T-helper 9 cell (primary cell): ENCODE data around the gene YPEL2.

Experiments used
- DNase-seq: peaks from one replicate; pipeline ENCODE4 v3.0.0-alpha.2; 2020

YPEL2 gene

DNA sequence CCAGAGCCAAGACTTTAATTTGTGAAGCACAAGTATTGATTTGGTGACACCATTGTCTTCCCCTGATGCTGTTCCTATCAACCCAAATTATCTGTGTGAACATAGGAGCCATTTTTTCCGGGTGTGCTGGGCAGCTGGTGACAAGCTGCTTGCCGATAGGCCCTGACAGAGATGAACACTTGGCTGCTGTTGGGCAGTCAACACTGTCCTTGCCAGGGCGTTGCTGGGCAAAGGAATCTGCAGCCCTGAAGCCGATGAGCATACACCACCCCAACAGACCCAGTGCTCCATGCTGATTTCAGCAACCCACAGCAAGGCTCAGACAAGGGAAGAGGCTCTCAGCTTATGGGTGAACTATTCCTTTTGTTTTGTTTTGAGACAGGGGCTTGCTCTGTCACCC lies 105.4 kb downstream of the YPEL2 start:
- no peak for DNase-seq

DNA sequence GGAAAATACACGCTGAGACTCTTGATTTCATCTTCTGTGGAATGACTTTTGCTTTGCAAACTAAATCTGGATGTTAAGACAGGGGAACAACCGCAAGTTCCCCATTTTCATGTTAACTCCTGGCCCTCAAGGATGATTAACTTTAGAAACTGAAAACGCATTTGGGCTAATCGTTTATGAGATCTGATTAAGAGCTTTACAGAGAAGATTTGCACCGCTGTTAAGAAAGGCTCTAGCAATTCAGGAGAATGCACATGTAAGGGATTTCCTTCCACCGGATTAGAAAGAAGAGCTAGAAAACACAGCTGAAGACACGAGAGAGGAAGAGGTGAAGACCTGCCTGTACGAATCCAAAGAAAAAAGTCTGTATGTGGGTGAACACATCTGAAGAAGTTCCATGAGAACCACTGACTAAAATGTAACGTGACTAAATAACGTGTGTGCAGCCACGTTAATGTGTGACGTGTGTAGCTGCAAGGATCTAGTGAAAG lies 106.4 kb downstream of the YPEL2 start:
- DNase-seq: no peak

DNA sequence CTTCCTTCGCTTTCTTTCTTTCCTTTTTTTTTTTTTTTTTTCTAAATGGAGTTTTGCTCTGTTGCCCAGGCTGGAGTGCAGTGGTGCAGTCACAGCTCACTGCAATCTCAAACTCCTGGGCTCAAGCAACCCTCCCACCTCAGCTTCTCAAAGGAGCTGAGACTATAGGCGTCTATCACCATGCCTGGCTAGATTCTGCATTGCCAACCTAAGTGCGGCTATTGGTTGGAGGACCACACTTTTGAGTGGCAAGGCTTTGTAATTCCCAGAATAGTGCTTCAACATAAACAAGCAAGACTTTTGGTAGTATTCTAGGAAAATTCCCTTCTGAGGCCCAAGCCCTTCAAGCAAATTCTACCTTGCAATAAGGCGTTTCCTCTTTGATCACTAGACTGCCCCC lies 107.8 kb downstream of the YPEL2 start:
- no peak for DNase-seq

DNA sequence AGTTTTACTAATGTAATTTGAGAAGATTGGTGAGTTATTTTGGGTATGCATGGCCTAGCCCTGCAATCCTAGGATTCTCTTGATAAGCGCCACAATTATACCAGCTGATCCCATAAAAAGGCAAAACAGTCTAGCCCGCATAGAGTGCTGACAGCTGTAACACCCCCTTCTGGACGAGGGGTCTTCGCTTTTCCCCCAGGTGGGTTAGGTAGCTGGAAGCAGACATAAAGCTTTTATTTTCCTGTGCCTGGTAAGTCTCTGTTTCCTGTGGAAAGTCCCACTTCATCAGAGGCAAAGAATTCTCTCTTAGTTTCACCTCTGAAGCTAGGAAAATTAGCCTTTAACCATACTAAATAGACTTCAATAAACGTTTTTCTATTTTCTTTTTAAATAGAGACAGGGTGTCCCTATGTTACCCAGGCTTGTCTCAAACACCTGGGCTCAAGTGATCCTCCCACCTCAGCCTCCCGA lies 108.3 kb downstream of the YPEL2 start:
- DNase-seq: no peak

DNA sequence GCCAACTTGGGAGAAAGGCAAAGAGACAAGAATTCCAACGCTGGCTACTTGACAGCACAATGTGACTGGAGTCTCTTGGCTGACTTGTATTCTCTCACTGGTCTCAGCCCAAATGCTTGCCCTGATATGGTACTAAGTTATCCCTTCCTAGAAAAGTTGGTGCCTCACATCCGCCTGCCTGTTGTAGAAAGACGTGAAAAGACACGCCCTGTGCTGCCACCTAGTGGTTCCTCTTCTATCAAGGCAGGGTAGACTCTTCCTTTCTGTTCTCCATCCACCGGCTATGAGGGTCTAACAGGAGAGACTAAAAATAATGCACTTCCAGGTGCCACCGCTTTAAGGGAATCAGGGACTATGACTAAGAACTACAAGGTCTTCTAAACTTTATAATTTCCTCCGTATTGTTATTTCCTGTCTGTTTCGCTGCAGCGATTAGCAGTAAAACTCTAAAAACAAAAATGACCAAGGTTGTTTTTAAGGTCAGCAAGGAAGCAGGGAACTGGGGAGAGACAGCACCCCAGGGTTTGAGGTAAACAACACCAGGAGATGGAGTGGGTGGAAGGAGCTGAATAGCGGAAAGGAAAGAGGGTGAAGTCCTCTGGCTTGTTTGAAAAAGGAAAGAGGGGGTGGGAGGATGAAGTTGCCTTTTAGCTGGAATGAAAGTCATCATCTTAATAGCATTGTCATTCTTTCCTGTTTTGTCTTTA lies 109.5 kb downstream of the YPEL2 start:
- DNase-seq: peak; percentile 80

DNA sequence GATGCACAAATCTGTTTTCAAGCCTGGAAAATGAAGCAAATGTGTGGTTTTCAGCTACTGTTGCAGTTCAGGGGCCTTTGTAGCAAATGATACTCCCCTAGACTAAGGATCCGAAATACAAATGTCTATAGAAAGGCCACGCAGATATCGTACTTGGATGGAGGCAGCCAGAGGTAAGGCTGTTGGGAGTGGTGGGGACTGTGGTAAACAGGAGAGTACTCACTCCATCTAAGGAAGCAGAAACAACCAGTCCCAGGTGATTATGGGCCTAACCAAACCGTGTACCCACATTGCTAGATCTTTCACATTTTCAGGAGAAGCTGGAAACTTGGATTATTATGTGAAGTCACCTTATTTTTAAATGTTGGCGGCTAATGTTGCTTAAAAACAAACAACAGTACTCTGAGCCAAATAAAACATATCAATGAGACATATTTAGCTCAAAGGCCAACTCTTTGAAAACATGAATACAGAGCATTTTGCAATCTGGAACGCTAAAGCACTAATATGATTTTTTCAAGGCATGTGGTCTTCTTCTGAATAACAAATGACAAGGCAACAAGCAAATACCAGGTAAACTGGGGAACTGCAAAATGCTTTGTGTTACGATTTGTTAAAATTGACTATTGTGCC lies 110.1 kb downstream of the YPEL2 start:
- no peak for DNase-seq

DNA sequence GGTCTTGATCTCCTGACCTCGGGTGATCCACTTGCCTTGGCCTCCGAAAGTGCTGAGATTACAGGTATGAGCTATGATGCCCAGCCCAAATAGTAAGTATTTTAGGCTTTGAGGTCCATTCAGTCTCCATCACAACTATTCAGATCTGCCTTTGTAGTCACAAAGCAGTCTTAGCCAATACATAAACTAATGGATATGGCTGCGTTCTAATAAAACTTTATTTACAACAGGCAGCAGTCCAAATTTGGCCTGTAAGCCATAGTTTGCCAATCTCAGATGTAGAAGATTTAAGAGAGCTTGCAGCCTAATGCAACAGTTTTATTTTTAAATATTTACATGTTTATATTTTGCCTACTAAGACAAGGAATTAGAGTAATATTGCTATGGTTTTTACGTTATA lies 111.7 kb downstream of the YPEL2 start:
- no peak for DNase-seq
